ENCODE results near the gene GRK4. TPM values are rescaled to one million over a fixed set of nuclear protein-coding genes. Genes with fewer than 3 reads are reported as not detected.

The GRK4 gene
- total and polyA plus RNA-seq, 10 of the 15 experiments (the other 5 are each of a cell fraction or from before 2014, with no cell fraction given): 1.1 to 4.0 (median 2.5) TPM

GRCh38 chr4:3029464-3029863, 66.1 kb downstream of the GRK4 start (continued):
- TF ChIP-seq ZNF622 (IDR thresholded peaks at IDR 0.05) (no peak), SMAD5 (IDR thresholded peaks at IDR 0.05; ENCODE audit: low read depth) (no peak), ZBTB40 (IDR thresholded peaks at IDR 0.05; ENCODE audit: borderline replicate concordance) (no peak), RELB (IDR thresholded peaks at IDR 0.05; ENCODE audit: low read depth) (no peak), SMARCA5 (IDR thresholded peaks at IDR 0.05) (no peak)

- SMC1A ChIA-PET (ENCODE audit: uncharacterized antibody, unreplicated experiment): no interaction called here
- ATAC-seq (no peak), FAIRE-seq (no peak), DNase-seq (ENCODE audit: low read depth, low spot score) (no peak)
- Histone ChIP-seq H3K79me2 (ENCODE audit: control insufficient read depth, insufficient read depth, low read length) (no peaks in the 10 kb centered on the region), H3K4me3 (no peak overlapping the region), H3K9ac (ENCODE audit: control insufficient read depth, insufficient read depth, low read length) (no peak overlapping the region), H3K36me3 (ENCODE audit: control insufficient read depth in 2 of 2, insufficient read depth in 2 of 2, low read length in 1 of 2) (no peaks in the 10 kb centered on the region), H3K27ac (ENCODE audit: control insufficient read depth, insufficient read depth) (no peak overlapping the region), H2AFZ (ENCODE audit: control insufficient read depth, low read depth, low read length) (no peak overlapping the region), H3K9me3 (replicated peaks; ENCODE audit: control insufficient read depth, insufficient read depth, low read length) (no peaks in the 10 kb centered on the region), H3K27me3 (replicated peaks in 1 of 2; ENCODE audit: control insufficient read depth in 2 of 2, insufficient read depth in 2 of 2, low read length in 1 of 2) (peaks cover 0 to 3% of the 10 kb centered on the region in 2 experiments; a peak in 1 of 4 replicates), H4K20me1 (ENCODE audit: control insufficient read depth, insufficient read depth) (no peaks in the 10 kb centered on the region), H3K4me2 (ENCODE audit: control insufficient read depth, insufficient read depth) (no peak overlapping the region), H3K4me1 (ENCODE audit: control insufficient read depth, insufficient read depth, low read length) (no peaks in the 10 kb centered on the region; the same call in 1 of the 2 replicates)
- in situ Hi-C loops (cut with MboI): loop anchor here (10.0 kb wide), 1 partner anchor 56 kb away; no protein-coding TSS in a partner anchor
- RAD21 ChIA-PET (ENCODE audit: unreplicated experiment): no interaction called here
- 69% methylated on average over 18 of the region's 18 CpGs for WGBS (ENCODE audit: insufficient coverage, insufficient replicate concordance, low lambda C conversion rate, missing lambda C conversion rate)
- TF ChIP-seq, protein P1, sequence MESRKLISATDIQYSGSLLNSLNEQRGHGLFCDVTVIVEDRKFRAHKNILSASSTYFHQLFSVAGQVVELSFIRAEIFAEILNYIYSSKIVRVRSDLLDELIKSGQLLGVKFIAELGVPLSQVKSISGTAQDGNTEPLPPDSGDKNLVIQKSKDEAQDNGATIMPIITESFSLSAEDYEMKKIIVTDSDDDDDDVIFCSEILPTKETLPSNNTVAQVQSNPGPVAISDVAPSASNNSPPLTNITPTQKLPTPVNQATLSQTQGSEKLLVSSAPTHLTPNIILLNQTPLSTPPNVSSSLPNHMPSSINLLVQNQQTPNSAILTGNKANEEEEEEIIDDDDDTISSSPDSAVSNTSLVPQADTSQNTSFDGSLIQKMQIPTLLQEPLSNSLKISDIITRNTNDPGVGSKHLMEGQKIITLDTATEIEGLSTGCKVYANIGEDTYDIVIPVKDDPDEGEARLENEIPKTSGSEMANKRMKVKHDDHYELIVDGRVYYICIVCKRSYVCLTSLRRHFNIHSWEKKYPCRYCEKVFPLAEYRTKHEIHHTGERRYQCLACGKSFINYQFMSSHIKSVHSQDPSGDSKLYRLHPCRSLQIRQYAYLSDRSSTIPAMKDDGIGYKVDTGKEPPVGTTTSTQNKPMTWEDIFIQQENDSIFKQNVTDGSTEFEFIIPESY (IDR thresholded peaks at IDR 0.05): no peak
- no peak for TF ChIP-seq ATF2 (IDR thresholded peaks at IDR 0.05; ENCODE audit: low read length)
- POLR2A ChIA-PET: no interaction called here
- no TSS peak for BruUV-seq (replicated peaks)
- CTCF ChIA-PET: no interaction called here
- intact Hi-C loops (cut with micrococcal nuclease; ENCODE audit: unreplicated experiment): no loop called here
Observed at GRCh38 chr4:3030566-3031356, 67.4 kb downstream of the GRK4 start.
